Calu3 (cell line): ENCODE measurements around the gene DDX56. TPM values are rescaled to one million over a fixed set of nuclear protein-coding genes. Genes with fewer than 3 reads are reported as not detected.

Experiments used
- BruUV-seq: library from RNA; stranded (reverse); fragments of 400-500 nt; replicated peaks from 2 replicates; lab custom pipeline; 2021; lab: Mats Ljungman, UMichigan
- CTCF ChIA-PET: fragments of 300-600 bp; sonication (Branson Sonifier 250); formaldehyde crosslinking; loops from one replicate; lab custom pipeline; 2022; ENCODE audit warnings: antibody characterized with exemption; lab: Charles Lee
- DNase-seq: peaks from one replicate; pipeline ENCODE4 v3.0.0; 2022
- H3K27ac Mint-ChIP-seq: one replicate; pipeline ENCODE4 v1.8.0; 2022; ENCODE audit warnings: mixed read lengths; ENCODE audit not compliant: unreplicated experiment
- H3K27me3 Mint-ChIP-seq: one replicate; pipeline ENCODE4 v1.8.0; 2022; ENCODE audit warnings: mixed read lengths; ENCODE audit not compliant: unreplicated experiment
- H3K36me3 Mint-ChIP-seq: one replicate; pipeline ENCODE4 v1.8.0; 2022; ENCODE audit warnings: mild to moderate bottlenecking, moderate library complexity, mixed read lengths; ENCODE audit not compliant: insufficient read depth, unreplicated experiment
- H3K4me1 Mint-ChIP-seq: one replicate; pipeline ENCODE4 v1.8.0; 2022; ENCODE audit warnings: mild to moderate bottlenecking, low read depth, mixed read lengths; ENCODE audit not compliant: unreplicated experiment
- H3K4me3 Mint-ChIP-seq: one replicate; pipeline ENCODE4 v1.8.0; 2022; ENCODE audit warnings: mild to moderate bottlenecking, low read depth, moderate library complexity, mixed read lengths; ENCODE audit not compliant: unreplicated experiment
- H3K9me3 Mint-ChIP-seq: one replicate; pipeline ENCODE4 v1.8.0; 2022; ENCODE audit warnings: low read depth, mixed read lengths; ENCODE audit not compliant: unreplicated experiment
- CTCF ChIP-seq: fragments of 200-600 bp; IDR thresholded peaks from one replicate; pipeline ENCODE4 v1.8.0; 2022; ENCODE audit warnings: antibody characterized with exemption; ENCODE audit not compliant: unreplicated experiment
- intact Hi-C: fragments of 100-400 bp; cut with micrococcal nuclease; formaldehyde crosslinking; loops from one replicate; pipeline ENCODE4 v1.10.0; 2022; ENCODE audit not compliant: unreplicated experiment
- total RNA-seq: library from RNA; stranded (reverse); gene quantifications from 2 replicates; pipeline ENCODE4 v1.2.3, GENCODE V29; 2022

Gene DDX56
- total RNA-seq, 1 experiment from 2014 or later: 157 TPM

- no peak for DNase-seq
- no TSS peak for BruUV-seq
- no peak for TF ChIP-seq CTCF
- H3K9me3 Mint-ChIP-seq: no peaks in the 10 kb centered on the region
- no peak overlapping the region for H3K4me3 Mint-ChIP-seq
- intact Hi-C loops: no loop called here
- H3K27ac Mint-ChIP-seq: peak overlapping the region; percentile 7
- H3K36me3 Mint-ChIP-seq: peaks cover 27% of the 10 kb centered on the region
- no peaks in the 10 kb centered on the region for H3K27me3 Mint-ChIP-seq
- CTCF ChIA-PET: interaction anchor here (0.5 to 0.6 kb wide), 2 partner anchors 20 to 304 kb away, joined by 4 to 6 read pairs; no protein-coding TSS in a partner anchor
- peaks cover 64% of the 10 kb centered on the region for H3K4me1 Mint-ChIP-seq
These were observed 47.5 kb upstream of the DDX56 start for GRCh38 chr7:44621034-44621749.

GRCh38 chr7:44618753-44619152 lies 45.0 kb upstream of the DDX56 start:
- no TSS peak for BruUV-seq
- Mint-ChIP-seq H3K4me1 (peaks cover 81% of the 10 kb centered on the region), H3K27me3 (no peaks in the 10 kb centered on the region), H3K27ac (peak overlapping the region; percentile 80), H3K36me3 (peaks cover 13% of the 10 kb centered on the region), H3K9me3 (no peaks in the 10 kb centered on the region), H3K4me3 (peak overlapping the region; percentile 44)
- intact Hi-C loops: no loop called here
- TF ChIP-seq CTCF: no peak
- CTCF ChIA-PET: no interaction called here
- peak; percentile 84 for DNase-seq

GRCh38 chr7:44618045-44618444 lies 44.3 kb upstream of the DDX56 start:
- DNase-seq: no peak
- no peaks in the 10 kb centered on the region for H3K9me3 Mint-ChIP-seq
- BruUV-seq: no TSS peak
- TF ChIP-seq CTCF: no peak
- intact Hi-C loops: no loop called here
- H3K27me3 Mint-ChIP-seq: no peaks in the 10 kb centered on the region
- H3K36me3 Mint-ChIP-seq: peaks cover 17% of the 10 kb centered on the region
- H3K27ac Mint-ChIP-seq: peak overlapping the region; percentile 80
- H3K4me3 Mint-ChIP-seq: peak overlapping the region; percentile 44
- H3K4me1 Mint-ChIP-seq: peaks cover 76% of the 10 kb centered on the region
- CTCF ChIA-PET: no interaction called here

GRCh38 chr7:44617225-44617890 lies 43.6 kb upstream of the DDX56 start:
- no peaks in the 10 kb centered on the region for H3K27me3 Mint-ChIP-seq
- DNase-seq: no peak
- no TSS peak for BruUV-seq
- TF ChIP-seq CTCF: no peak
- CTCF ChIA-PET: interaction anchor here (0.6 to 1.1 kb wide), 2 partner anchors 17 to 327 kb away, joined by 4 to 6 read pairs; no protein-coding TSS in a partner anchor
- H3K4me1 Mint-ChIP-seq: peaks cover 69% of the 10 kb centered on the region
- H3K27ac Mint-ChIP-seq: peak overlapping the region; percentile 80
- intact Hi-C loops: no loop called here
- no peaks in the 10 kb centered on the region for H3K9me3 Mint-ChIP-seq
- H3K4me3 Mint-ChIP-seq: no peak overlapping the region
- H3K36me3 Mint-ChIP-seq: peaks cover 21% of the 10 kb centered on the region
